ENCODE measurements around the gene RARB. TPM values are rescaled to one million over a fixed set of nuclear protein-coding genes. Genes with fewer than 3 reads are reported as not detected.

RARB gene
- total RNA-seq, 4 donors from 2014 or later = 0.34 to 1.6 (median 1.0) TPM

GRCh38 chr3:25581823-25582222, 153.8 kb downstream of the RARB start:
- TF ChIP-seq, protein P1, sequence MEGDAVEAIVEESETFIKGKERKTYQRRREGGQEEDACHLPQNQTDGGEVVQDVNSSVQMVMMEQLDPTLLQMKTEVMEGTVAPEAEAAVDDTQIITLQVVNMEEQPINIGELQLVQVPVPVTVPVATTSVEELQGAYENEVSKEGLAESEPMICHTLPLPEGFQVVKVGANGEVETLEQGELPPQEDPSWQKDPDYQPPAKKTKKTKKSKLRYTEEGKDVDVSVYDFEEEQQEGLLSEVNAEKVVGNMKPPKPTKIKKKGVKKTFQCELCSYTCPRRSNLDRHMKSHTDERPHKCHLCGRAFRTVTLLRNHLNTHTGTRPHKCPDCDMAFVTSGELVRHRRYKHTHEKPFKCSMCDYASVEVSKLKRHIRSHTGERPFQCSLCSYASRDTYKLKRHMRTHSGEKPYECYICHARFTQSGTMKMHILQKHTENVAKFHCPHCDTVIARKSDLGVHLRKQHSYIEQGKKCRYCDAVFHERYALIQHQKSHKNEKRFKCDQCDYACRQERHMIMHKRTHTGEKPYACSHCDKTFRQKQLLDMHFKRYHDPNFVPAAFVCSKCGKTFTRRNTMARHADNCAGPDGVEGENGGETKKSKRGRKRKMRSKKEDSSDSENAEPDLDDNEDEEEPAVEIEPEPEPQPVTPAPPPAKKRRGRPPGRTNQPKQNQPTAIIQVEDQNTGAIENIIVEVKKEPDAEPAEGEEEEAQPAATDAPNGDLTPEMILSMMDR (IDR thresholded peaks at IDR 0.05; ENCODE audit: low read depth) = no peak

GRCh38 chr3:25582242-25582641, 154.2 kb downstream of the RARB start:
- TF ChIP-seq, protein P1 (IDR thresholded peaks at IDR 0.05; ENCODE audit: low read depth) = no peak

- TF ChIP-seq, protein P1 (IDR thresholded peaks at IDR 0.05; ENCODE audit: low read depth) = no peak
Measured at GRCh38 chr3:25583343-25583742, 155.3 kb downstream of the RARB start.

- TF ChIP-seq, protein P1 (IDR thresholded peaks at IDR 0.05; ENCODE audit: low read depth) = no peak
Measured at GRCh38 chr3:25584011-25584789, 156.1 kb downstream of the RARB start.

DNA sequence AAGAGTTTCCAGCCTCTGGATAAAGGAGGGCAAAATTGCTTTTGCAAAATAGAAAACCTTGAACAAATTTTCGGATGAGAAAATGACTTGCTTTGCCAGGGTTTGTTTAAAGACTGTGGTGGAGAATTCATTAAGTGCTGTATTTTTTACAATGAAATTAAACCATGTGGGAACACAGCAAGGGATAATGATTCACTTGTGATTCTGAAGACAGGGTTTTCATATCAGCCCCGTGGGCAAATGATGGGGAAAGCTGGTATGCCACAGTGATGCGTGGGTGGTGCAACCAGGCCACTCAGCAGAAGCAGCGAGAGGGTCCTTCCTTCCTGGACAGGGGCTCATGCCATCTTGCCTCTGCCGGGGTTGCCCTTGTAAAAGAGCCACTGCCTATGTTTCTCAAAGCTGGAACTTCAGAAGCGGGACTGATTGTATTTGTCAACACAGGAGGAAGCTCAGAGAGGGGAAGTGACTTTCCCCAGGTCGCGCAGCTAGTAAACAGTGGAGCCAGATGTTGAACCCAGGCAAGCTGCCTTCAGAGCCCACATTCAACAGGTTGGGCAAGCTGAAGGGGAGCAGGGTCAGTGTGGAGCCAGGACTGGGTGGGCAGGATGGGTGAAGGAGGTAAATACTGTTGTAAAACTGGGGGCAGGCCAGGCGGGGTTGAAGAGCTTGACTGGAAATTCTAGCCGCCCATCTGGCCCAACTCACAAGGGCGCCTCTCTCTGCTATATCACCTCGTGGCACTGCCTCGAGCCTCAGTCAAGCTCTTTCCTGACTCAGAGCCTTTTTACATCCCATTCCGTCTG, 157.5 kb downstream of the RARB start:
- TF ChIP-seq, protein P1 (IDR thresholded peaks at IDR 0.05; ENCODE audit: low read depth) = no peak

DNA sequence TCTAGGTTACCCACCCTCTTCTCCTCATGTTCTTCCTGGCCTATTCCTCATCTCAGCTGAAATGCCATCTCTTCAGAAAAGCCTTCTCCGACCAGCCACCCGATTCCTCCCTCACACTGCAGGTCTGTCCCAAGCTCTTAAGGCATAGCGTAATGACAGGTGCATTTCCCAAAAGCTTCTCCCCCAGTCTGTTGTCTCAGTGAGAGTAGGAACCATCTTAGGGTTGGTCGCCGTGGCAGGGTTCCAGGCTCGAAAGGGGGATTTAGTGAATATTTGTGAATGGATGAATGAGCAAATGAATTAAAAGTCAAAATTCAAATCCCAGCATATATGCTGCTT, 158.1 kb downstream of the RARB start:
- TF ChIP-seq, protein P1 (IDR thresholded peaks at IDR 0.05; ENCODE audit: low read depth) = no peak

- TF ChIP-seq, protein P1 (IDR thresholded peaks at IDR 0.05; ENCODE audit: low read depth) = no peak
Measured at GRCh38 chr3:25586553-25586952, 158.5 kb downstream of the RARB start.

All from subcutaneous adipose tissue (tissue), 4 donors.